HG02840 (cell line): ENCODE measurements around the gene BAHD1.
A peak's percentile ranks its signal among the peaks of the same experiment; 100 is the strongest.

Experiments
- ATAC-seq: cut with Tn5 transposase; IDR thresholded peaks from one replicate; pipeline ENCODE4 v1.9.1; 2021; ENCODE audit warnings: mild to moderate bottlenecking, moderate library complexity, moderate number of reproducible peaks; ENCODE audit not compliant: unreplicated experiment, low FRiP score

BAHD1 gene

DNA sequence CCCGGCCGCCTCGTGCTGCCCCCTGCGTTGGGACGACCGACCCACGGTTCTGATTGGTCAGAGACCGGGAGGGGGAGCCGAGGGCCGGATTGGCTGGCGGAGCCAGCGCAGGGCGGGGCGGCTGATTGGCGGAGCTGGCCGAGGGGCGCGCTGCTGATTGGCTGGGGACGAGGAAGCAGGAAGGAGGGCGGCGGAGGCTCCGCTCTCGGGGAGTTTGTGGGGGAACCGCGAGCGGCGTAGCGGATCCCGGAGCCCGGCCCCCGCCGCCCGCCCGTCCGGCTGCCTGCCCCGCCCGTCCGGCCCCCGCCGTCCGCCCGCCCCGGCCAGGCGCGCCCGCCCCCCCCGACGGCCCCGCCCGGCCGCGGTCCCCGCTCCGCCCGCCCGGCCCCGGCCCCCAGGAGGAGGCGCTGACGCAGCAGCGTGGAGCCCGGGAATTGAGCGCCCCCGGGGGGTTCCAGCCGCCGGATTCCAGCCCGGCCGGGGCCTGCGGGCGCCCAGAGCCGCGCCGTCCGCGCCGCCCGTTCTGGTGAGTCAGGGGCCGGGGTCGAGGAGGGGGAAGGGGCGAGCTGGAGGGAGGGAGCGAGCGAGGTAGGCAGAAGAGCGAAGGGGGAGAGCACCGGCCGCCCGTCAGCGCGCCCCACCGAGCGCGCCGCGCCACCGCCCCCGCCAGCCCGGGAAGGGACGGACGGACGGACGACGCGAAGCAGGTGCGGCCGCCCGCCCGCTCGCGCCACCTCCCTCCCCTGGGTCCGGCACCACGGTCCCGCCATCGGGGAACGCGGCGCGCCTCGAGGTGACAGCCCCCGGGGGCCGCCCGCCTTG is at the start of gene BAHD1:
Gene BAHD1, plus strand, starts transcription at position 211 of the 822 bp plus-strand sequence. CDS start 17,512 bp downstream, outside the sequence.
- peak; percentile 75 for ATAC-seq

DNA sequence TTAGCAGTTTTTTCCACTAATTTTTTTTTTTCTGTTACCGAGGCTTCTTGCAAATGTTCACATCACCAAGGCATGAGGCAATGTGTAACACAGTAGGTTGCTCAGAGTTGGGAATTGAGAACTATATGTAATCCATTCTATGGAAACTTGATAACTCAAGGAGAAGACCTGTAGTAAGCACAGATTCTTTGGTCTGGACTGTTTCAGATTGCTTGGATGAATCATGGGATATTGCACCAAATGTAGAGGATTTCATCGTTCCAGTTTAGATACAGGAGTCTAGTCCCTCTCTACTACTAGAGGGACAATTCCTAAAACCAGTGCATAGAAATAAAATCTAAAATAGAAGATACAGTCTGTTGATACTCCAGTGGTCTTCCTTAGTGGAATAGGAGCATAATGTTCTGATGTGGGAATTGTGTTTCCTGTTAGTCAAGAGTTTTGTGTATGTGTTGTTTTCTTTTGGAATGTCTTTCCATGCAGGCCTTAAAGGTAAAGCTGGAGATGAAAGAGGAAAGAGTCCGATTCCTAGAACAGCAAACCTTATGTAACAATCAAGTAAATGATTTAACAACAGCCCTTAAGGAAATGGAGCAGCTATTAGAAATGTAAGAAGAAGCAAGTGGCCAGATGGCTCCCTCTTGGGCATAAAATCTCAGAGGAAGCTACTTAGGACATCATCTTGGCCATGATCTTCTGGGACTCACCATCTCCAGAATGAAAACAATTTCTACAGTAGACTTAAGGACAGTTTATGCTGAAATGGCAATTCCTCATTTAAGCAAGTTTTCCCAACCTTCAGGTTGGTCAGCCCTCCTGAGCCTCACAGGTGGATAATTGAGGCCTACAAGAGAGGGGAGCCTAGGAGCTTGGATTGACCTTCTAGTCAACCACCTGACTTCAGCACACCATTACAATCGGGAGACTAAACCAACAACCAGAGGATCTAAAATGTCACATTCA is 47.5 kb upstream of the BAHD1 start:
- ATAC-seq: no peak

DNA sequence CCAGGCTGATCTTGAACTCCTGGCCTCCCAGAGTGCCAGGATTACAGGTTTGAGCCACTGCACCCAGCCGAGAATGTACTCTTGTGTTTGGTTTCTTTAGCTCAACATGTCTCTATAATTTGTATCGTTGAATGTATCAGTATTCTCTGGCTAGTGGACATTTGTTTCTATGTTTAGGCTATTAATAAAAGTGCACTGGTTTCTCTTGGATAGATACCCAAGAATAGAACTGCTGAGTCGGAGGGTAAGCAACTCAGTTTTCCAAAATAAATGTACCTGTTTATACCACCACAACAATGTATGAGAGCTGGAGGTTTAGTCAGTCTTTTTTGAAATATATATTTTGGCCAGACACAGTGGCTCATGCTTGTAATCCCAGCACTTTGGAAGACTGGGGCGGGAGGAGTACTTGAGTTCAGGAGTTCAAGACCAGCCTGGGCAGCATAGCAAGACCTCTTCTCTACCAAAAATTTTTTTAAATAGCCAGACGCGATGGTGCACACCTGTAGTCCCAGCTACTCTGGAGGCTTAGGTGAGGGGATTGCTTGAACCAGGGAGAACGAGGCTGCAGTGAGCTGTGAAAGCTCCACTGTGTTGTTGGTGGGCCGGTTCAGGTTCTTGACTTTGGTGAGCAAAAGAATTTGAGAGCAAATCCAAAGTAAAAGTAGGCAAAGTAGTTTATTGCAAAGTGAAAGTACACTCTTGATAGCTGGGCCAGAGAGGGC is 42.9 kb upstream of the BAHD1 start:
- ATAC-seq: no peak

DNA sequence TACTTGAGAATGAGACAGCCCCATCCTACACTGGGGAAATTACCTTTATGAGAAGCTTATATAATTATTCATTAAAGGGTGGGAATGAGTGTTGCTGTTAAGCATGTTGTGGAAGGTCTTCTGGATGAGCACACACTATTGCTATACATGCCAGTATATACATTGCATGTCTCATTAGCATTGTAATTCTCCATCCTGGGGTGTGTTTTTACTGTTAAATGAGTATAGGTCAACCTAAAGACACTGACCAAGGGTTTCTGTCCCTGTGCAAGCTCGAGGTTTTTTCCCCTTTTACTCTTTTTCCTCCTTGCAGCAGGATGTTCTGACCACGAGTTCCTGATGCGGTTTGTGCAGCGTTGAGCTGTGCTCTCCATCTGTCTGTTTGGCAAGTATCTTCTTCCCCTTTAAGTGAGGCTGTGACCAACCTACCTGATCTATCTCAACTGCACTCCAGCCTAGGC is 42.3 kb upstream of the BAHD1 start:
- ATAC-seq: peak; percentile 75

DNA sequence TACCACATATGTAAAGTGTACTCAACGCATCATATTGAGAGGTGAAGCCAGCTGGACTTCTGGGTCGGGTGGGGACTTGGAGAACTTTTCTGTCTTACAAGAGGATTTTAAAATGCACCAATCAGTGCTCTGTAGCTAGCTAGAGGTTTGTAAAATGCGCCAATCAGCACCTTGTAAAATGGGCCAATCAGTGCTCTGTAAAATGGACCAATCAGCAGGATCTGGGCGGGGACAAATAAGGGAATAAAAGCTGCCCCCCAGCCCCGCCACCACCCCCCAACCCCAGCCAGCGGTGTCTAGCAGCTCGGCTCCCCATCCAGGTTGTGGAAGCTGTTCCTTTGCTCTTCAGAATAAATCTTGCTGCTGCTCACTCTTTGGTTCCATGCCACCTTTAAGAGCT is 41.4 kb upstream of the BAHD1 start:
- no peak for ATAC-seq

DNA sequence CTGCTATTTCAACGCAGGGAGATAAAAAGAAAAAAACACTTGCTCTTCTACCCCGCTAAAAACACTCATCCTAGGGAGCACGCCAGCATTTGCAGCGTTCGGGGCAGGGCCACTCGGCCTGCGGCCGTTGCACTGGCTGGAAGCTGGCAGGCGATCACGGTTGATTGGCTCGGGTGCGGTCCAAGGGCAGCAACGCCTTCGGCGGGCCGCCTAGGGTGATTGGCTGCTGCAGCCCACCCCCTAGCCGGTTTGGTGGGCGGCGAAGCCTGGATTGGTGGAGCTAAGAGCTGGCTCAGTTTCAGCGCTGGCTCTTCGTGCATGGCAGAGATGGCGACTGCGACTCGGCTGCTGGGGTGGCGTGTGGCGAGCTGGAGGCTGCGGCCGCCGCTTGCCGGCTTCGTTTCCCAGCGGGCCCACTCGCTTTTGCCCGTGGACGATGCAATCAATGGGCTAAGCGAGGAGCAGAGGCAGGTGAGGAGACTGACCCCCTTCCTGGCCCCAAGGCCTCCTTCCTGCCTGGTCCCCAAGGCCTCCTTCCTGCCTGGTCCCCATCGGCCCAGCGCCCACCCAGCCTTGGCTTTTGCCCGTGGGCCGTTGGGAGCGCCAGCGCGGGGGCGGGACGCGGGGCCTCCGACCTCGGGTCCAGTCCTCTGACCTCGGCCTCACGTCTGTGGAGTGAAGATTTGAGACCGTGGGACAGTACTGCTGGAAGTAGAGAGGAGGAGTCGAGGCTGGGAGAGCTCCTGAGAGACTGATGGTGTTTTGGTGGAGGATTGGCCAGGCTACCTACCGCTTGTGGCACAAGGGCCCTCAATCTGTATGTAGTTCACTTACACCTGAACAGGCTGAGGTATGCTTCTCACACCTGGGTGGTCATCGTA is 35.0 kb upstream of the BAHD1 start, which contains the start of gene IVD:
Gene IVD, plus strand, starts transcription at position 295 of the 881 bp plus-strand sequence. Its CDS starts 33 bp downstream, at position 328.
- ATAC-seq: peak; percentile 80

DNA sequence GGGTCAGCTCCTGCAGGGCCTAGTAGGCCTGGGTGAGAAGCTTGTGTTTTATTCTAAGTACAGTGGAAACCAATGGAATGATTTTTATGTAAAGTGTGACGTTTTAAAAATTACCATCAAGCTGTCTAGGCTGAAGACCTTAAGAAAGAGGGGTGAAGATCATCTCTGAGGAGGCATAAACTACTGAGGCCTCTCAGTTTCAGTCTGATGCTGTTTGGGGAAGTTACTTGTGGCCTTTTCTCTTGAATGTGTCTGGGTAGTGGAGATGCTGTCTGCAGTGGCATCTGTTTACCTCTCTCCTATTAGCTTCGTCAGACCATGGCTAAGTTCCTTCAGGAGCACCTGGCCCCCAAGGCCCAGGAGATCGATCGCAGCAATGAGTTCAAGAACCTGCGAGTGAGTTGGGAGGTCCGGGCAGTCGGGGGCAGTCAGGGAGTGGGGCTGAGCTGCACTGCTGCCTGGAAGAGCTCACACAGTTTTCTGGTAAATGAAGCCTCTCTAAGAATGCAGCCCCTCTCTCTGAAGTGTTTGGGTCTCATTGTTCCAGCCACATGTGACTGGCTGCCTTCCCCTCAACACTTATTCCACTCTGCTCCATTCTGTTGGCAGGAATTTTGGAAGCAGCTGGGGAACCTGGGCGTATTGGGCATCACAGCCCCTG is 33.3 kb upstream of the BAHD1 start:
- peak; percentile 35 for ATAC-seq

DNA sequence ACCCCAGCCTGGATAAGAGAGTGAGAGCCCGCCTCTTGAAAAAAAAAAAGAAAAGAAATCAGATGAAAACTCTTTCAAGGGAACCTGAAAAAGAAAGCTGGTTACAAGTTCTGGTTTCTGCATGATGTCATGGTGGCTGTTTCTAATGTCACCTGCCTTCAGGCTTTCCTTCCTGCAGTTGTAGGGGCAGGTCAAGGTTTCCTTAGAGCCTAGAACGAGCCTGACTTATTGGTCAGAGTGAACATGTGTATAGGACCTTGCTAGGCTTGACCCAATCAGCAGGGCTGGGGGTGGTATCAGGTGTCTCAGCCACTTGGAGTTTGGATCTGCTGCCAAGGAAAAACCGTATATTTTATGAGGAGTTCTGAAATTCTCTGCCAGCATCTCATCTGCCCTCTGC is 31.4 kb upstream of the BAHD1 start:
- no peak for ATAC-seq

DNA sequence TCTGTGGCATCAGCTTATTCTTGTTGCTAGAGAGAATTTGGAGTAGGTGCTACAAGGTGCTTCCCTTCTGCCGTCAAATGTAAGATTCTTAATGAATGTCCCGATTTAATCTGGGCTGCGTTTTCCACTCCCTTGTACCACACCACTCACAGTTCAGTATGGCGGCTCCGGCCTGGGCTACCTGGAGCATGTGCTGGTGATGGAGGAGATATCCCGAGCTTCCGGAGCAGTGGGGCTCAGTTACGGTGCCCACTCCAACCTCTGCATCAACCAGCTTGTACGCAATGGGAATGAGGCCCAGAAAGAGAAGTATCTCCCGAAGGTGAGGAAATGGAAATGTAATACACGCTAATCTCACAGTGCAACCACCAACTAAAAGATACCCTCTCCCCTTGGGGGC is 30.3 kb upstream of the BAHD1 start:
- no peak for ATAC-seq

DNA sequence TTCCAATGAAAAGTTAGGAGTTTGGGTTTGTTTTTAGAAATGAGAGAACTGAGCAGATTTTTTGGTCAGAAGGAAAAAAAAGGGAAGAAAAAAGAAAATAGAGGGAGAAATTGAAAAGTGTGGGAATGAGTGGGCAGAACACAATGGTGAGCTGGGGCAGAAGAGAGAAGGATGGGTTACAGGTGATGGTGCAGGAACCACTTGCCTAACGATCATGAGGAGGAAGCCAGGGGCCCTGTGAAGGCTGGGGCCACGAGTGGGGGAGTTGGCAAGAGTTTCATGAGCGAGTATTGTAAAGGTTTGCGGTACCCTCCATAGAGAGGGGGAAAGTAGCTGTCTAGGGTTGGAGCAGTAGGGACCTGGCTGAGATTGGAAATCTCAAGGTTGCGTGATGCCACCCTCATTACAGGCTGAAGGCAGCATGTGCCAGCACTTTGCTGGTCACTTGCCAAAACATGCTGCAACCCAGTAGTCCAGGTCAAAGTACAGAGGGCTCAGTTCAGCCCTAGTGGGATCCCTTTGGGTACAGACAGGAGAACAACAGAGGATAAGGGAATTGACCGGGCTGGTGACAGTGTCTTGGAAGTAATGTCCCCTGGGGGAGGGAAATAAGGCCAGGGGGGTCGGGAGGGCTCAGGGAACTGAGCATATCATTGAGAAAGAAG is 28.5 kb upstream of the BAHD1 start:
- no peak for ATAC-seq

DNA sequence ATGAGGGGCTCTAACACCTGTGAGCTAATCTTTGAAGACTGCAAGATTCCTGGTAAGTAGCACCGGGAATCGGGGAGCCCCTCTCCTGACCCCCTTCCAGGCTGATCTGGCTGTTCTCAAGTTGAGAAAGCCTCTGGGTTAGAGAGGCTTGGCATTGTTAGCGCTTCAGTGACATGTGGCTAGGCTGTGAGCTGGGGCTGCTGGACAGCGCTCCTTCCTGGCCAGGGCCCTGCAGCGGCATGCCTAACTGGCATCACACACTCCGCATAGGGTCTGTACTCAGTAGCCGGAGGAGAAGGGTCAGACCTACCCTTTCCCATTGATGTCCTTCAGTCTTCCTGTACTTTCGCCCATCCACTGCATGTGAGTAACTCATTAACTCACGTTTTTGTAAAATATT is 27.7 kb upstream of the BAHD1 start:
- no peak for ATAC-seq

DNA sequence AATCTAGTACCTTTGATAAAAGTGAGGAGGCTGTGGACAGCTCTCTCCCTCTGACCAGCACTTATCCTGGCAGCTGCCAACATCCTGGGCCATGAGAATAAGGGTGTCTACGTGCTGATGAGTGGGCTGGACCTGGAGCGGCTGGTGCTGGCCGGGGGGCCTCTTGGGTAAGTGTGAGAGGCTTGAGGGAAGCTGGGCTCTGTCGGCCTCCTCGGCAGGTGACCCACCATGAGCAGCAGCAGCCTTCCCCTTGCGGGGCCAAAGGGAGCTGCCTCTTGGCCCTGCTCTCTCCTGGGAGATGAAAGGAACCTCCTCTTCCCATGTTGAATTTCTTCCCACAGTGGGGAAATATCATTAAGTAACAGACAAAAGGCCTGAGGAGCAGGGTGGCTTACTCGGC is 25.9 kb upstream of the BAHD1 start:
- ATAC-seq: no peak

DNA sequence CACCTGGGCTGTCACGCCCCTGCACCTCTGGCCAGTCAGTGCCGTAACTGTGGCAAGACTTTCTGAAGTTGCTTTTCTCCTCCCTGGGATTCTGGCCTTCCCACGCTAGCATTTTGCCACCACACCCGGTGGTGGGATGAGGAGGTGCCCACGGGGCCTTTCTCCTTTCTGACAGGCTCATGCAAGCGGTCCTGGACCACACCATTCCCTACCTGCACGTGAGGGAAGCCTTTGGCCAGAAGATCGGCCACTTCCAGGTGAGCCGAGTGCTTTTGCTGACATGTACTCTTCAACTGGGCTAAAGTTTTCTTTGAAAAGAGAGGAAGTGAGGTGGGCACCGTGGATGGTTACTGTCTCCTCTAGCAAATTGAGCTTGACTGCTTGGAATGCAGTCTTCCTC is 25.5 kb upstream of the BAHD1 start:
- no peak for ATAC-seq

DNA sequence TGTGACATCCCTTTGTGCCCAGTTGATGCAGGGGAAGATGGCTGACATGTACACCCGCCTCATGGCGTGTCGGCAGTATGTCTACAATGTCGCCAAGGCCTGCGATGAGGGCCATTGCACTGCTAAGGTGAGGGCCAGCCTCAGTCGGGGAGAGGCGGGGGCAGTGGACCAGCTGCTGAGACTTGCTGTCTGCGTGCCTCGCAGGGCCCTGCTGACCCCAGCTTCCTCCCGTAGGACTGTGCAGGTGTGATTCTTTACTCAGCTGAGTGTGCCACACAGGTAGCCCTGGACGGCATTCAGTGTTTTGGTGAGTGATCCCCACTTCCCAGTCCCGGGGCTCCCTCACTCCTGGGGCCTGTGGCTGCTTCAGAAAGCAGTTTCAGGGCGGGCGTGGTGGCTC is 24.7 kb upstream of the BAHD1 start:
- no peak for ATAC-seq

DNA sequence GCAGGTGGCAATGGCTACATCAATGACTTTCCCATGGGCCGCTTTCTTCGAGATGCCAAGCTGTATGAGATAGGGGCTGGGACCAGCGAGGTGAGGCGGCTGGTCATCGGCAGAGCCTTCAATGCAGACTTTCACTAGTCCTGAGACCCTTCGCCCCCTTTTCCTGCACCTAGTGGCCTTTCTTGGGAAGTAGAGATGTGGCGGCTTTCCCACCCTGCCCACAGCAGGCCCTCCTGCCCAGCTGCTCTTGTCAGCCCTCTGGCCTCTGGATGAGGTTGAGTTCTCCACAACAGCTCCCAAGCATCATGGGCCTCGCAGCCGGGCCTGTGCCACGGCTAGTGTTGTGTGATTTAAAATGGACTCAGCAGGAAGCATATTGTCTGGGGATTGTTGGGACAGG is 22.6 kb upstream of the BAHD1 start:
- no peak for ATAC-seq

DNA sequence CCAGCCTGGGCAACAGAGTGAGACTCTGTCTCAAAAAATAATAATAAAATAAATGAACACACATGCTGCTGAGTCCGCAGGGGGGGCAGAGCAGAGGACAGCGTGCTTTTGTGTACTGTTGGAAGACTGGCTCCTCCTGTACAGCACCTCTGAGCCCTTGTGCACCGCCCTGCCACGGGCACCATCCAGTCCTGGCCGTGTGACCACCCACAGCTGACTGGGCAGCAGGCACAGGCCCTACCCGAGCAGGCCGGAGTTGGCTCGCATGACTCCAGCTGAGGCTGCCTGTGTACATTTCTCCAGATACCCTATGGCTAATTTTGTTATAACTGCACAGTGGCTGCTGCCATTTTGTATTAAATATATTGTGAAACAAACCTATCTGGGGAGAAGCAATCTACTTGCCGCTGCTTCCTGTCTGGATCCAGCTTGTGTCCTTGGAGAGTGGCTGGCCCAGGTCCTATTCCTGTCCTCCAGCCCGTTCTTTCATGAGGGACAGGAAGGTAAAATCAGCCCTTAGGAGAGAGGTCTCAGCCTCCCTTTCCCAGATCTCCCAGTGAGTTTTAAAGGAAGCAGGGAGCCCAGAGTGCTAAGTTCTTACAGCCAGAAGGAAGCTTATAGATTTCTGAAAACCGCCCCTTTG is 20.6 kb upstream of the BAHD1 start:
- no peak for ATAC-seq

DNA sequence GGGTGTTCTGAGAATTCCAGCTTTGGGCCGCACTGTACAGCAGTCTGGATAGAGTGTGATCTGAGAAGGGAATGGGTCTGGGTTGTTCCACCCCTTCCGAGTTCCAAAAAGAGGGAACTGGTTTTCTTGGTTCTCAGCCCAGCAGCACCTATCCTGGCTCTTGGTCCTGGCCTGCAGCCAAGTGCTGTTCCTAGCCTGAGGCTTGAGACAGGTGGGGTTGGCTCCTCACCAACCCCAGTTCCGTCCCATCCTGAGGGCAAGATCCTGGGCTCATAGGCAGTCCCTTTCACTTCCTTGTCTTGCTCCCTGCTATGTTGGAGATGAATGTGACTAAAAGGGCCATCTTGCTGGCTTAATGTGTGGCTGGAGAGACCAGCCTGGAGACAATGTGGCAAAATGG is 20.0 kb upstream of the BAHD1 start:
- ATAC-seq: no peak
